ENCODE data around the gene TTC6.

TTC6 gene

GRCh38 chr14:37637341-37637740 is 41.9 kb downstream of the TTC6 start:
- no peak for DNase-seq

DNA sequence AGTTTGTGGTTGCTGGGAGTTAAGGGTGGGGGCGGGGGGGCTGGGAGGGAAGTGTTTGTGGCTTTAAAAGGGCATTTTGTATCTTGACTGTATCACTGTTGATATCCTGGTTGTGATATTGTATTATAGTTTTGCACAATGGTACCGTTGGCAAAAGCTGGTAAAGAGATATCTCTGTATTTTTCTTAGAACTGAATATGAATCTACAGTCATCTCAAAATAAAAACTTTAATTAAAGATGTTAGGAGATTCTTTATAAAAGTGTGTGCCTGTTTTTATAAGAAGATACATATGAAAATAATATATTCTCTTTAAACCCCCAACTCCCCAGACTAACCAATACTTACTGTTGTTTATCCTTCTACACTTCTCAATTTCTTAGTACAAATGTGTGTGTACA is 43.2 kb downstream of the TTC6 start:
- no peak for DNase-seq

DNA sequence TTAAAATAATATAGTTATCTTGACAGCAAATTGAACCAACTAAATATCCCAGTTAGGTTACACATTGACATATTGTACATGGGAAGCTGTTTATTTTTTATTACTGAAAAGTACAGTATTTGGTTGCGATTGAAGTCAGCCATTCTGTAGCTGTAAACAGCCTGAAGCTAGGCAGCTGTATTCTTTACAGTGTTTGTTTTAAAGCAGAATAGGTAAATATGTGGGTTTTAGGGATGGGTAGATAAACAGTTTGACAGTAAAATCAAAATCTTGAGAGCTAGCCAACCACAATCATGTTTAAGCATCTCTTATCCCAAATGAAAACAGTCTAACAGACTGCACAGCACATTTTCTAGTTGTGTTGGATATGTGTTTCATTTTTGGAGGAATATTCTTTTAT is 45.7 kb downstream of the TTC6 start:
- no peak for DNase-seq

DNA sequence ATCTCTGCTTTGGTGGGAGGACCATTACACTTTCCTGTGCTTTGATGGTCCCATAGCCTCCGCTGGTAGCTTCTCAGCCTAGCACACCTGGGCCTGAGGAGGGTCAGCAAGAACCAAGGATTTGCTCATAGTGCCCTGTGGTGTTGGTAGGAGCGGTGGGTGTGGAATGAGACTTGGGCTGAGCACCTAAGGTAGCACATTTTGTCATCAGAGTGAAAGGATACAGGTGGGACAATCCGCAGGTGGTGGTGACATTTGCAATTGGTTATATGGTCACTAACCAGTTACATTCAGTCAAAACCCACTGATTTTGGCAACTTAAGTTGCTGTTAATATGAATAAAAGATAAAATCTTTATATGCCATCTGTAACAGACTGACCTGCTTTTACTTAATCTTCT is 46.7 kb downstream of the TTC6 start:
- DNase-seq, result no peak

- DNase-seq, result no peak
Observed at GRCh38 chr14:37643701-37644100, 48.3 kb downstream of the TTC6 start.

Measured in NCI-H2227 treated with DMSO at 0.1 percent for 48 hours (cell line).